GM18951 (cell line): ENCODE measurements around the gene ATP7B.

ENCODE experiments used
- POLR2A ChIP-seq: IDR thresholded peaks from 4 replicates; pipeline ENCODE4 v1.6.1; 2011; ENCODE audit warnings: mild to moderate bottlenecking; ENCODE audit not compliant: insufficient read length, insufficient read depth; ENCODE audit errors: extremely low read depth
- in situ Hi-C: fragments of 300-500 bp; cut with MboI; formaldehyde crosslinking; loops from one replicate; pipeline ENCODE4 v1.12.0; 2022; ENCODE audit warnings: low sequenced_read_pairs, mixed read lengths, inconsistent platforms; ENCODE audit not compliant: unreplicated experiment

Gene ATP7B

GRCh38 chr13:51923983-51924539 lies 87.2 kb downstream of the ATP7B start:
- in situ Hi-C loops: no loop called here

GRCh38 chr13:51922771-51923480 lies 88.3 kb downstream of the ATP7B start:
- no peak for TF ChIP-seq POLR2A
- in situ Hi-C loops: no loop called here

More at GRCh38 chr13:51923983-51924539, 87.2 kb downstream of the ATP7B start:
- no peak for TF ChIP-seq POLR2A

- TF ChIP-seq POLR2A: no peak
- in situ Hi-C loops: no loop called here
Observed at GRCh38 chr13:51921790-51922740, 89.2 kb downstream of the ATP7B start.

- TF ChIP-seq POLR2A: no peak
- in situ Hi-C loops: no loop called here
Observed at GRCh38 chr13:51920786-51921185, 90.5 kb downstream of the ATP7B start.

GRCh38 chr13:51920267-51920666 lies 91.0 kb downstream of the ATP7B start:
- in situ Hi-C loops: no loop called here
- TF ChIP-seq POLR2A: no peak

- in situ Hi-C loops: no loop called here
- TF ChIP-seq POLR2A: no peak
Observed at GRCh38 chr13:51919531-51919930, 91.7 kb downstream of the ATP7B start.

- no peak for TF ChIP-seq POLR2A
- in situ Hi-C loops: no loop called here
Observed at GRCh38 chr13:51916962-51917361, 94.3 kb downstream of the ATP7B start.

- in situ Hi-C loops: no loop called here
- TF ChIP-seq POLR2A: no peak
Observed at GRCh38 chr13:51916051-51916818, 95.0 kb downstream of the ATP7B start.

- in situ Hi-C loops: no loop called here
Observed at GRCh38 chr13:51914137-51914493, 97.1 kb downstream of the ATP7B start.

GRCh38 chr13:51913421-51914136 lies 97.7 kb downstream of the ATP7B start:
- in situ Hi-C loops: no loop called here
- no peak for TF ChIP-seq POLR2A

More at GRCh38 chr13:51914137-51914493, 97.1 kb downstream of the ATP7B start:
- no peak for TF ChIP-seq POLR2A

GRCh38 chr13:51912511-51913225 lies 98.6 kb downstream of the ATP7B start:
- in situ Hi-C loops: no loop called here
- no peak for TF ChIP-seq POLR2A

- no peak for TF ChIP-seq POLR2A
- in situ Hi-C loops: no loop called here
Observed at GRCh38 chr13:51912091-51912490, 99.2 kb downstream of the ATP7B start.
